MM.1S (cell line): ENCODE data around the gene COX18.

Experiments used
- EZH2 ChIP-seq: fragments of 300-600 bp; sonication (generic); optimal IDR thresholded peaks from 2 replicates; pipeline ENCODE3; 2017; ENCODE audit warnings: low read depth, mild to moderate bottlenecking, antibody characterized with exemption, low read length, mixed read lengths
- EZH2phosphoT487 ChIP-seq: fragments of 300-600 bp; sonication (generic); IDR thresholded peaks from 2 replicates; pipeline ENCODE4 v1.6.1; 2018; ENCODE audit warnings: antibody characterized with exemption, low read length
- TF ChIP-seq, protein P1 (sequence below): fragments of 300-600 bp; sonication (generic); IDR thresholded peaks from 2 replicates; pipeline ENCODE4 v1.5.1; 2016; ENCODE audit warnings: antibody characterized with exemption, low read length, mixed read lengths

DNA sequence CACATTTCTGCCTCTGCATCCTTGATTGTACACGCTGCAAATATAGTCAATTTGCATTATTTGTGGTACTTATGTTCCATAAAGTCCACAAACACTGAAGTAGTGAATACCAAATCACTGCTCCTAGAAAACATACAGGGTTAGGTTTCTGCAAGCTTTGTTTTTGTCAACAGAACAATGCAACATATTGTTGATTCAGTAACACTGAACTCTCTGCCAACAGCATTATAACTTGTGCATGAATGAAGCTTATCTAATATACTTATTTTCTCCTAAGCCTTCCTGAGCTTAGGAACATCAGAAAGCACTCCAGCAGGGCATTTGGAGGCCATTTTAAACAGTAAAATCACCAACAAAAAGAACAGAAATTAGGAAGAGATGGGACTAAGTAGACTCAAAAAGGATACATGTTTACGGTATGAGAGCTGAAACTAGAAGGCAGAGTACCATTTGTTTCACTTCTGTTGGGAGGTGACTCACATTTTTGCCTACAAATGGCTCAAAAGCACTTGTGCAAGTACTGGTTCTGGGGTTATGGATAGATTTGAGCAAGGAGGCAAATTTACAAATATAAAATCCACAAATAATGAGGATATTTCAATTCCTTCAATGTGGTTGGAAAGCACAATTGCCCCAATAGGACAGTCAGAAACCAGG, 14.1 kb downstream of the COX18 start:
- TF ChIP-seq, protein P1, sequence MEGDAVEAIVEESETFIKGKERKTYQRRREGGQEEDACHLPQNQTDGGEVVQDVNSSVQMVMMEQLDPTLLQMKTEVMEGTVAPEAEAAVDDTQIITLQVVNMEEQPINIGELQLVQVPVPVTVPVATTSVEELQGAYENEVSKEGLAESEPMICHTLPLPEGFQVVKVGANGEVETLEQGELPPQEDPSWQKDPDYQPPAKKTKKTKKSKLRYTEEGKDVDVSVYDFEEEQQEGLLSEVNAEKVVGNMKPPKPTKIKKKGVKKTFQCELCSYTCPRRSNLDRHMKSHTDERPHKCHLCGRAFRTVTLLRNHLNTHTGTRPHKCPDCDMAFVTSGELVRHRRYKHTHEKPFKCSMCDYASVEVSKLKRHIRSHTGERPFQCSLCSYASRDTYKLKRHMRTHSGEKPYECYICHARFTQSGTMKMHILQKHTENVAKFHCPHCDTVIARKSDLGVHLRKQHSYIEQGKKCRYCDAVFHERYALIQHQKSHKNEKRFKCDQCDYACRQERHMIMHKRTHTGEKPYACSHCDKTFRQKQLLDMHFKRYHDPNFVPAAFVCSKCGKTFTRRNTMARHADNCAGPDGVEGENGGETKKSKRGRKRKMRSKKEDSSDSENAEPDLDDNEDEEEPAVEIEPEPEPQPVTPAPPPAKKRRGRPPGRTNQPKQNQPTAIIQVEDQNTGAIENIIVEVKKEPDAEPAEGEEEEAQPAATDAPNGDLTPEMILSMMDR: no peak
- TF ChIP-seq EZH2: no peak
- TF ChIP-seq EZH2phosphoT487: no peak
